ENCODE measurements around the gene TSPAN3. TPM values are rescaled to one million over a fixed set of nuclear protein-coding genes. Genes with fewer than 3 reads are reported as not detected.

The TSPAN3 gene
- total RNA-seq, 1 experiment from 2014 or later, result 404 TPM

DNA sequence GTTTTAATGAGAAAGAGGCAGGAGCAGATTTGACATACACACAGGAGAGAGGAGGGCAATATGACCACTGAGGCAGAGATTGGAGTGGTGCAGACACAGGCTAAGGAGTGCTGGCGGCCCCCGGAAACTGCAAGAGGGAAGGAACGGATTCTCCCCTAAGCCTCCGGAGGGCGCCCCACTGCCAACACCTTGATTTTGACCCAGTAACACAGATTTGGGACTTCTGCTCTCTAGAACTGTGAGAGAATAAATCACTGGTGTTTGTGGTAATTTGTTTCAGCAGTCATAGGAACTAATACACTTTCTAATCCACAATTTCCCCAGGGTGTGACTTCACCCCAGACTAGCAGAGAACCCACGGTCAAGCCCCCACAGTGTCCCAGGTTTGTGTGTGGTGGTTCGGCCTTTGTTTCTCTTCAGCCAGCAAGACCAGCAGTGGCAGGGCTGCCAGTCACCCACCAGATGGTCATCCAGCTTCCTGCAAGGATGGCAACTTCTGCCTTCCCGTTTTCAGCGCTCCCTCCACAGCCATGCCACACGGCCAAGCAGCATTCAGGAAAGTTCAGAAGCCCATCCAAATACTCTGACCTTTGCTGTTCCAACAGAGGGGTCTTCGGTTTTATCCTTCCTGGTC, 23.6 kb upstream of the TSPAN3 start:
- no peak for TF ChIP-seq CTCF (IDR thresholded peaks at IDR 0.05; ENCODE audit: unreplicated experiment)
- Mint-ChIP-seq H3K4me3 (ENCODE audit: low read depth, unreplicated experiment) (no peak overlapping the region), H3K9me3 (ENCODE audit: low read depth, unreplicated experiment) (no peaks in the 10 kb centered on the region), H3K36me3 (ENCODE audit: insufficient read depth, unreplicated experiment) (no peaks in the 10 kb centered on the region), H3K4me1 (ENCODE audit: low read depth, unreplicated experiment) (no peaks in the 10 kb centered on the region), H3K27me3 (ENCODE audit: unreplicated experiment) (no peaks in the 10 kb centered on the region), H3K27ac (ENCODE audit: unreplicated experiment) (no peak overlapping the region)
- intact Hi-C loops (cut with micrococcal nuclease; ENCODE audit: unreplicated experiment), result no loop called here
- no peak for DNase-seq
- BruUV-seq (replicated peaks), result no TSS peak
- CTCF ChIA-PET, result no interaction called here

DNA sequence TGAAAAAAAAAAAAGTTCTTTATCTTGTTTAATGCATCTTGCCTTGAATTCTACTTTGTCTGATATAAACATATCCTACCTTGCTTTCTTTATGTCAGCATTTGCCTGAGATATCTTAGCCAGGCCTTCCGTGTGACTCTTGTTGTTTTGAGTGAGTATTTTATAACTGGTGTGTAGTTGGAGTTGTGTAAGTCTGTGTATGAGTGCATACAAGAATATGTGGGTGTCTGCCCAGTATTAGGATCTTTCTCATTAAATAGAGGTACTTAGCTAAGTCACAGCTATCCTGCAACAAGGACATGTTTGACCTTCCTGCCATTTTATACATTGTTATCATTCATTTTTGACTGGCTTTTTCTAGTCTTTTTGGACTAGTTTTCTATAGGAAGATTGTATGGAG, 22.5 kb upstream of the TSPAN3 start:
- no peak overlapping the region for H3K27ac Mint-ChIP-seq (ENCODE audit: unreplicated experiment)
- intact Hi-C loops (cut with micrococcal nuclease; ENCODE audit: unreplicated experiment), result no loop called here
- H3K36me3 Mint-ChIP-seq (ENCODE audit: insufficient read depth, unreplicated experiment), result no peaks in the 10 kb centered on the region
- no peak for TF ChIP-seq CTCF (IDR thresholded peaks at IDR 0.05; ENCODE audit: unreplicated experiment)
- no peak overlapping the region for H3K4me3 Mint-ChIP-seq (ENCODE audit: low read depth, unreplicated experiment)
- H3K27me3 Mint-ChIP-seq (ENCODE audit: unreplicated experiment), result no peaks in the 10 kb centered on the region
- CTCF ChIA-PET, result interaction anchor here (0.6 to 0.7 kb wide), 2 partner anchors 63 to 332 kb away, joined by 3 to 4 read pairs; no protein-coding TSS in a partner anchor
- no peaks in the 10 kb centered on the region for H3K4me1 Mint-ChIP-seq (ENCODE audit: low read depth, unreplicated experiment)
- no TSS peak for BruUV-seq (replicated peaks)
- no peak for DNase-seq
- no peaks in the 10 kb centered on the region for H3K9me3 Mint-ChIP-seq (ENCODE audit: low read depth, unreplicated experiment)

DNA sequence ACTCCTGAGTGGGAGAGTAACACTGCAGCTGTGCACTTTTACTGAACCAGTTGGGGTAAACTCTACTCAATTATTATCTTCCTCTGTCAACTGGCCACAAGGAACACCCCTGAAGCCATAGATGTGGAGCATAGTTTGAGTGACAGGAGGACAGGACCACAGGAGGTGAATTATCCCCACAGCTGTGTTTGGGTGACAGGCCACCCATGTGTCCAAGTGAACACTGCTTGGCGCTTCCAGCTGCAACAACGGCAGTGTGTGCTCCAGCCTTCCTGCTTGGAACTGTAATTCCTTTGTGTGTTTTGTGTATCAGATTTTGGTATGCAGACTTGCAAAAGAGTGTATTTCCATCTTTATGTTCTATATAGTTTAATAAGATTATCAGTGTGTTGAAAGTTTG, 20.2 kb upstream of the TSPAN3 start:
- CTCF ChIA-PET, result no interaction called here
- Mint-ChIP-seq H3K4me1 (ENCODE audit: low read depth, unreplicated experiment) (no peaks in the 10 kb centered on the region), H3K36me3 (ENCODE audit: insufficient read depth, unreplicated experiment) (no peaks in the 10 kb centered on the region), H3K4me3 (ENCODE audit: low read depth, unreplicated experiment) (no peak overlapping the region), H3K27ac (ENCODE audit: unreplicated experiment) (no peak overlapping the region), H3K27me3 (ENCODE audit: unreplicated experiment) (no peaks in the 10 kb centered on the region), H3K9me3 (ENCODE audit: low read depth, unreplicated experiment) (no peaks in the 10 kb centered on the region)
- no TSS peak for BruUV-seq (replicated peaks)
- DNase-seq, result no peak
- no peak for TF ChIP-seq CTCF (IDR thresholded peaks at IDR 0.05; ENCODE audit: unreplicated experiment)
- intact Hi-C loops (cut with micrococcal nuclease; ENCODE audit: unreplicated experiment), result no loop called here

DNA sequence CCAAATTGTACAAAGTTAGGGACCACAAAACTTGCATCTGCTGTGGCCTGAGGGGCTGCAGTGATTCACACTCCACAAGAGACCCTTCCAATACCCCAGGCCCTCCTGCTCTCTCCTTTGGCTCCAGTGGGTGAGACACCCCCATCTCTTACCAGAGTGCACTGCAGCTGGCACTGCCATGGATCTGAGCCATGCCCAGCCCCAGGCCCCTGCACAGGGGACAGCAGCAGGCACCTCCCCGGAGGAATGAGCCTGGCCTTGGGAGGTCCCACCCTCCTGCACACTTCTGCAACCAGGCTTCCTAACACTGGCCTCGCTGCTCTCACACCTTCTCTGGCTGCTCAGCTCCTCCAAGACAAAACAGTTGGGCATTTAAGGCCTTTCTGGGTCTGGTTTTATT, 16.3 kb upstream of the TSPAN3 start:
- TF ChIP-seq CTCF (IDR thresholded peaks at IDR 0.05; ENCODE audit: unreplicated experiment), result no peak
- no TSS peak for BruUV-seq (replicated peaks)
- CTCF ChIA-PET, result no interaction called here
- H3K4me1 Mint-ChIP-seq (ENCODE audit: low read depth, unreplicated experiment), result peaks cover 20% of the 10 kb centered on the region
- no peaks in the 10 kb centered on the region for H3K9me3 Mint-ChIP-seq (ENCODE audit: low read depth, unreplicated experiment)
- no peak for DNase-seq
- no peak overlapping the region for H3K27ac Mint-ChIP-seq (ENCODE audit: unreplicated experiment)
- no peaks in the 10 kb centered on the region for H3K27me3 Mint-ChIP-seq (ENCODE audit: unreplicated experiment)
- no peak overlapping the region for H3K4me3 Mint-ChIP-seq (ENCODE audit: low read depth, unreplicated experiment)
- H3K36me3 Mint-ChIP-seq (ENCODE audit: insufficient read depth, unreplicated experiment), result peaks cover 13% of the 10 kb centered on the region
- intact Hi-C loops (cut with micrococcal nuclease; ENCODE audit: unreplicated experiment), result no loop called here

Data from Calu3 (cell line).